GM23338 (cell line): ENCODE data around the gene FGFR2. TPM values are rescaled to one million over a fixed set of nuclear protein-coding genes. Genes with fewer than 3 reads are reported as not detected.

Experiments used
- ATAC-seq: fragments of 200-7000 bp; cut with Tn5 transposase; 3 replicates; pipeline ENCODE4 v1.9.1; 2020
- DNase-seq: peaks from one replicate; pipeline ENCODE4 v3.0.0-alpha.2; 2015; ENCODE audit warnings: low spot score
- H2AFZ ChIP-seq: fragments of 200-600 bp; sonication (generic); 2 replicates; pipeline ENCODE4 v1.8.0; 2016; ENCODE audit warnings: antibody characterized with exemption, mild to moderate bottlenecking, moderate library complexity
- H3F3A ChIP-seq: fragments of 200-600 bp; sonication (generic); replicated peaks from 2 replicates; pipeline ENCODE4 v1.8.0; 2017; ENCODE audit warnings: antibody characterized with exemption, mixed run types, low read depth
- H3K27ac ChIP-seq: fragments of 200-600 bp; sonication (generic); 2 replicates; pipeline ENCODE4 v1.6.1; 2016; ENCODE audit warnings: low read depth
- H3K27me3 ChIP-seq: fragments of 200-600 bp; sonication (generic); 2 replicates; pipeline ENCODE4 v1.8.0; 2016; ENCODE audit warnings: mild to moderate bottlenecking, mixed run types, moderate library complexity; ENCODE audit not compliant: insufficient read depth
- H3K36me3 ChIP-seq: fragments of 200-600 bp; sonication (generic); 2 replicates; pipeline ENCODE4 v1.8.0; 2016; ENCODE audit warnings: mild to moderate bottlenecking; ENCODE audit not compliant: insufficient read depth
- H3K4me1 ChIP-seq: fragments of 200-600 bp; sonication (generic); 2 replicates; pipeline ENCODE4 v1.8.0; 2016; ENCODE audit warnings: mild to moderate bottlenecking, moderate library complexity; ENCODE audit not compliant: insufficient read depth
- H3K4me2 ChIP-seq: fragments of 200-600 bp; sonication (generic); 2 replicates; pipeline ENCODE4 v1.7.1; 2017; ENCODE audit warnings: mixed run types
- H3K4me3 ChIP-seq: fragments of 200-600 bp; sonication (generic); 2 replicates; pipeline ENCODE4 v1.6.1; 2016; ENCODE audit warnings: mixed run types
- H3K79me2 ChIP-seq: fragments of 200-600 bp; sonication (generic); replicated peaks from 2 replicates; pipeline ENCODE4 v1.8.0; 2017; ENCODE audit warnings: mild to moderate bottlenecking; ENCODE audit not compliant: insufficient read depth
- H3K9me2 ChIP-seq: fragments of 200-600 bp; sonication (generic); 2 replicates; pipeline ENCODE4 v1.8.0; 2017; ENCODE audit not compliant: insufficient read depth
- H4K20me1 ChIP-seq: fragments of 200-600 bp; sonication (generic); replicated peaks from 2 replicates; pipeline ENCODE4 v1.8.0; 2017; ENCODE audit warnings: mild to moderate bottlenecking; ENCODE audit not compliant: insufficient read depth
- H3K27ac Mint-ChIP-seq: 2 replicates; pipeline ENCODE4 v1.8.0; 2020; ENCODE audit warnings: inconsistent platforms, mild to moderate bottlenecking, moderate library complexity, mixed read lengths
- H3K27me3 Mint-ChIP-seq: 3 replicates; pipeline ENCODE4 v1.8.0; 2022; ENCODE audit warnings: low read depth, mild to moderate bottlenecking, moderate library complexity, mixed read lengths, inconsistent platforms; ENCODE audit not compliant: insufficient read depth, poor library complexity
- H3K36me3 Mint-ChIP-seq: 3 replicates; pipeline ENCODE4 v1.8.0; 2021; ENCODE audit warnings: low read depth, mild to moderate bottlenecking, inconsistent platforms, moderate library complexity, mixed read lengths
- H3K4me1 Mint-ChIP-seq: 3 replicates; pipeline ENCODE4 v1.8.0; 2020; ENCODE audit warnings: mild to moderate bottlenecking, inconsistent platforms, mixed read lengths
- H3K4me3 Mint-ChIP-seq: 3 replicates; pipeline ENCODE4 v1.8.0; 2021; ENCODE audit warnings: moderate library complexity, mild to moderate bottlenecking, inconsistent platforms, mixed read lengths
- H3K9me3 Mint-ChIP-seq: 3 replicates; pipeline ENCODE4 v1.8.0; 2020; ENCODE audit warnings: moderate library complexity, mild to moderate bottlenecking, inconsistent platforms, mixed read lengths
- polyA plus RNA-seq: library from polyadenylated mRNA; unstranded; fragments of >200 nt; fragmentation: Nextera tagmentation; extraction: Ambion mirVana; gene quantifications from 2 replicates; pipeline ENCODE4 v1.2.1, GENCODE V29; 2016
- total RNA-seq: library from RNA; depleted of rRNA; stranded (reverse); fragments of >200 nt; shearing (Covaris generic); gene quantifications from 2 replicates; pipeline ENCODE4 v1.2.3, GENCODE V29; 2014
- TF ChIP-seq, protein P1 (sequence below): fragments of 250-450 bp; sonication (Bioruptor Pico); IDR thresholded peaks from 2 replicates; pipeline ENCODE4 v1.5.0; 2020; ENCODE audit warnings: mild to moderate bottlenecking, moderate library complexity
- TF ChIP-seq, protein P2 (sequence below): IDR thresholded peaks from one replicate; pipeline ENCODE4 v1.6.1; 2018; ENCODE audit warnings: antibody characterized with exemption; ENCODE audit not compliant: unreplicated experiment
- TF ChIP-seq, protein P3 (sequence below), 2 experiments: fragments of 200-600 bp in 1 of 2; sonication (generic) in 1 of 2; conservative IDR thresholded peaks; 2 replicates each; pipeline versions ENCODE4 v1.5.1 to v1.6.1; 2016 to 2017; ENCODE audit warnings: antibody characterized with exemption in 2 of 2, low read depth in 2 of 2, mild to moderate bottlenecking in 2 of 2, moderate library complexity in 1 of 2

FGFR2 gene
- total and polyA plus RNA-seq, 2 experiments from 2014 or later = 31.1 to 106 TPM

DNA sequence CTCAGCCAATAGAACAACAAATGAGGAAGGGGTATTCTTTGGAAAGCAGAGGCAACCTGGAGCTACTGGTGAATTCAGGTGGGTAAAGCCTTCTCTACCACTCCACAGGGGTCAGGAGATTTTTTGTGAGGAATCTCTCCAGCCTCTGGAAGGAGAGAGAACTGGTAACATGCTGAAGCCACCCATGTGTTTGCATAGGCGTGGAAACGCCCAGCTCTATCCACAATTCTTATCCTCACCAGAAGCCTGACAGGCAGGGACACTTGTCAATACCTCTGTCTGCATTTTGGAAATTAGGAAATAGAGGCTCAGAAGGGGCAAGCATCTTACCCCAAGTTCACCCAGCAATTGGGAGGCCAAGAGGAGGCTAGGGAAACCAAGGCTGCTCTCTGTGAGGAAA is 133.7 kb downstream of the FGFR2 start (continued):
- TF ChIP-seq, protein P1, sequence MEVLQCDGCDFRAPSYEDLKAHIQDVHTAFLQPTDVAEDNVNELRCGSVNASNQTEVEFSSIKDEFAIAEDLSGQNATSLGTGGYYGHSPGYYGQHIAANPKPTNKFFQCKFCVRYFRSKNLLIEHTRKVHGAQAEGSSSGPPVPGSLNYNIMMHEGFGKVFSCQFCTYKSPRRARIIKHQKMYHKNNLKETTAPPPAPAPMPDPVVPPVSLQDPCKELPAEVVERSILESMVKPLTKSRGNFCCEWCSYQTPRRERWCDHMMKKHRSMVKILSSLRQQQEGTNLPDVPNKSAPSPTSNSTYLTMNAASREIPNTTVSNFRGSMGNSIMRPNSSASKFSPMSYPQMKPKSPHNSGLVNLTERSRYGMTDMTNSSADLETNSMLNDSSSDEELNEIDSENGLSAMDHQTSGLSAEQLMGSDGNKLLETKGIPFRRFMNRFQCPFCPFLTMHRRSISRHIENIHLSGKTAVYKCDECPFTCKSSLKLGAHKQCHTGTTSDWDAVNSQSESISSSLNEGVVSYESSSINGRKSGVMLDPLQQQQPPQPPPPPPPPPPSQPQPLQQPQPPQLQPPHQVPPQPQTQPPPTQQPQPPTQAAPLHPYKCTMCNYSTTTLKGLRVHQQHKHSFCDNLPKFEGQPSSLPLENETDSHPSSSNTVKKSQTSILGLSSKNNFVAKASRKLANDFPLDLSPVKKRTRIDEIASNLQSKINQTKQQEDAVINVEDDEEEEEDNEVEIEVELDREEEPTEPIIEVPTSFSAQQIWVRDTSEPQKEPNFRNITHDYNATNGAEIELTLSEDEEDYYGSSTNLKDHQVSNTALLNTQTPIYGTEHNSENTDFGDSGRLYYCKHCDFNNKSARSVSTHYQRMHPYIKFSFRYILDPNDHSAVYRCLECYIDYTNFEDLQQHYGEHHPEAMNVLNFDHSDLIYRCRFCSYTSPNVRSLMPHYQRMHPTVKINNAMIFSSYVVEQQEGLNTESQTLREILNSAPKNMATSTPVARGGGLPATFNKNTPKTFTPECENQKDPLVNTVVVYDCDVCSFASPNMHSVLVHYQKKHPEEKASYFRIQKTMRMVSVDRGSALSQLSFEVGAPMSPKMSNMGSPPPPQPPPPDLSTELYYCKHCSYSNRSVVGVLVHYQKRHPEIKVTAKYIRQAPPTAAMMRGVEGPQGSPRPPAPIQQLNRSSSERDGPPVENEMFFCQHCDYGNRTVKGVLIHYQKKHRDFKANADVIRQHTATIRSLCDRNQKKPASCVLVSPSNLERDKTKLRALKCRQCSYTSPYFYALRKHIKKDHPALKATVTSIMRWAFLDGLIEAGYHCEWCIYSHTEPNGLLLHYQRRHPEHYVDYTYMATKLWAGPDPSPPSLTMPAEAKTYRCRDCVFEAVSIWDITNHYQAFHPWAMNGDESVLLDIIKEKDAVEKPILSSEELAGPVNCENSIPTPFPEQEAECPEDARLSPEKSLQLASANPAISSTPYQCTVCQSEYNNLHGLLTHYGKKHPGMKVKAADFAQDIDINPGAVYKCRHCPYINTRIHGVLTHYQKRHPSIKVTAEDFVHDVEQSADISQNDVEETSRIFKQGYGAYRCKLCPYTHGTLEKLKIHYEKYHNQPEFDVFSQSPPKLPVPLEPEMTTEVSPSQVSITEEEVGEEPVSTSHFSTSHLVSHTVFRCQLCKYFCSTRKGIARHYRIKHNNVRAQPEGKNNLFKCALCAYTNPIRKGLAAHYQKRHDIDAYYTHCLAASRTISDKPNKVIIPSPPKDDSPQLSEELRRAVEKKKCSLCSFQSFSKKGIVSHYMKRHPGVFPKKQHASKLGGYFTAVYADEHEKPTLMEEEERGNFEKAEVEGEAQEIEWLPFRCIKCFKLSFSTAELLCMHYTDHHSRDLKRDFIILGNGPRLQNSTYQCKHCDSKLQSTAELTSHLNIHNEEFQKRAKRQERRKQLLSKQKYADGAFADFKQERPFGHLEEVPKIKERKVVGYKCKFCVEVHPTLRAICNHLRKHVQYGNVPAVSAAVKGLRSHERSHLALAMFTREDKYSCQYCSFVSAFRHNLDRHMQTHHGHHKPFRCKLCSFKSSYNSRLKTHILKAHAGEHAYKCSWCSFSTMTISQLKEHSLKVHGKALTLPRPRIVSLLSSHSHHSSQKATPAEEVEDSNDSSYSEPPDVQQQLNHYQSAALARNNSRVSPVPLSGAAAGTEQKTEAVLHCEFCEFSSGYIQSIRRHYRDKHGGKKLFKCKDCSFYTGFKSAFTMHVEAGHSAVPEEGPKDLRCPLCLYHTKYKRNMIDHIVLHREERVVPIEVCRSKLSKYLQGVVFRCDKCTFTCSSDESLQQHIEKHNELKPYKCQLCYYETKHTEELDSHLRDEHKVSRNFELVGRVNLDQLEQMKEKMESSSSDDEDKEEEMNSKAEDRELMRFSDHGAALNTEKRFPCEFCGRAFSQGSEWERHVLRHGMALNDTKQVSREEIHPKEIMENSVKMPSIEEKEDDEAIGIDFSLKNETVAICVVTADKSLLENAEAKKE = no peak
- TF ChIP-seq, protein P2, sequence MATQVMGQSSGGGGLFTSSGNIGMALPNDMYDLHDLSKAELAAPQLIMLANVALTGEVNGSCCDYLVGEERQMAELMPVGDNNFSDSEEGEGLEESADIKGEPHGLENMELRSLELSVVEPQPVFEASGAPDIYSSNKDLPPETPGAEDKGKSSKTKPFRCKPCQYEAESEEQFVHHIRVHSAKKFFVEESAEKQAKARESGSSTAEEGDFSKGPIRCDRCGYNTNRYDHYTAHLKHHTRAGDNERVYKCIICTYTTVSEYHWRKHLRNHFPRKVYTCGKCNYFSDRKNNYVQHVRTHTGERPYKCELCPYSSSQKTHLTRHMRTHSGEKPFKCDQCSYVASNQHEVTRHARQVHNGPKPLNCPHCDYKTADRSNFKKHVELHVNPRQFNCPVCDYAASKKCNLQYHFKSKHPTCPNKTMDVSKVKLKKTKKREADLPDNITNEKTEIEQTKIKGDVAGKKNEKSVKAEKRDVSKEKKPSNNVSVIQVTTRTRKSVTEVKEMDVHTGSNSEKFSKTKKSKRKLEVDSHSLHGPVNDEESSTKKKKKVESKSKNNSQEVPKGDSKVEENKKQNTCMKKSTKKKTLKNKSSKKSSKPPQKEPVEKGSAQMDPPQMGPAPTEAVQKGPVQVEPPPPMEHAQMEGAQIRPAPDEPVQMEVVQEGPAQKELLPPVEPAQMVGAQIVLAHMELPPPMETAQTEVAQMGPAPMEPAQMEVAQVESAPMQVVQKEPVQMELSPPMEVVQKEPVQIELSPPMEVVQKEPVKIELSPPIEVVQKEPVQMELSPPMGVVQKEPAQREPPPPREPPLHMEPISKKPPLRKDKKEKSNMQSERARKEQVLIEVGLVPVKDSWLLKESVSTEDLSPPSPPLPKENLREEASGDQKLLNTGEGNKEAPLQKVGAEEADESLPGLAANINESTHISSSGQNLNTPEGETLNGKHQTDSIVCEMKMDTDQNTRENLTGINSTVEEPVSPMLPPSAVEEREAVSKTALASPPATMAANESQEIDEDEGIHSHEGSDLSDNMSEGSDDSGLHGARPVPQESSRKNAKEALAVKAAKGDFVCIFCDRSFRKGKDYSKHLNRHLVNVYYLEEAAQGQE = no peak

DNA sequence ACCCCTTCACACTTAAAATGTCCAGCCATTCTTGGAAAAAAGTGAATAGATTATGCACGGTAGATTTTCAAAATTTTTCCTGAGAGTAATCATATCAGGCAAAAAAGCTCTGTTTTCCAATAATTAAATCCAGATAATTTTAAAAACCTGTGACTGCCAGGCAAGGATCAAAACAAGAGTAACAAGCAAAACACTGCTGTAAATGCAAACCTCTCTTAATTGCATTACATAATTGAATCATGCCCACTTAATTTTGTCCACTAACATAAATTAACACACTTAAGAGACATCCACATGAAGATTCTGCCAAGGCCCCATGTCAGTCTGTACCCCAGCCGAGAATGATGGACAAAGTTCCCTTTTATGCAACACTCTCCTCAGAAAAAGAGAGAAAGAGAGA is 135.3 kb downstream of the FGFR2 start:
- H3K4me2 ChIP-seq = no peak overlapping the region
- H3K9me2 ChIP-seq = peaks cover 13% of the 10 kb centered on the region
- no peaks in the 10 kb centered on the region; the same call in 2 of the 3 replicates for H3K36me3 Mint-ChIP-seq
- H3K27me3 ChIP-seq = no peaks in the 10 kb centered on the region
- no peak overlapping the region for H3K4me3 Mint-ChIP-seq
- peaks cover 18% of the 10 kb centered on the region for H3K4me1 ChIP-seq
- no peaks in the 10 kb centered on the region for H3F3A ChIP-seq
- DNase-seq (no peak), ATAC-seq (no peak)
- H3K36me3 ChIP-seq = no peaks in the 10 kb centered on the region
- peaks cover 36% of the 10 kb centered on the region for H3K4me1 Mint-ChIP-seq
- no peak overlapping the region for H3K27ac ChIP-seq
- H4K20me1 ChIP-seq = no peaks in the 10 kb centered on the region
- no peak overlapping the region for H3K27ac Mint-ChIP-seq
- no peaks in the 10 kb centered on the region; the same call in 2 of the 3 replicates for H3K9me3 Mint-ChIP-seq
- H3K27me3 Mint-ChIP-seq = peaks cover 26% of the 10 kb centered on the region
- no peak overlapping the region for H2AFZ ChIP-seq
- H3K79me2 ChIP-seq = no peaks in the 10 kb centered on the region
- H3K4me3 ChIP-seq = no peak overlapping the region
- TF ChIP-seq, protein P3, sequence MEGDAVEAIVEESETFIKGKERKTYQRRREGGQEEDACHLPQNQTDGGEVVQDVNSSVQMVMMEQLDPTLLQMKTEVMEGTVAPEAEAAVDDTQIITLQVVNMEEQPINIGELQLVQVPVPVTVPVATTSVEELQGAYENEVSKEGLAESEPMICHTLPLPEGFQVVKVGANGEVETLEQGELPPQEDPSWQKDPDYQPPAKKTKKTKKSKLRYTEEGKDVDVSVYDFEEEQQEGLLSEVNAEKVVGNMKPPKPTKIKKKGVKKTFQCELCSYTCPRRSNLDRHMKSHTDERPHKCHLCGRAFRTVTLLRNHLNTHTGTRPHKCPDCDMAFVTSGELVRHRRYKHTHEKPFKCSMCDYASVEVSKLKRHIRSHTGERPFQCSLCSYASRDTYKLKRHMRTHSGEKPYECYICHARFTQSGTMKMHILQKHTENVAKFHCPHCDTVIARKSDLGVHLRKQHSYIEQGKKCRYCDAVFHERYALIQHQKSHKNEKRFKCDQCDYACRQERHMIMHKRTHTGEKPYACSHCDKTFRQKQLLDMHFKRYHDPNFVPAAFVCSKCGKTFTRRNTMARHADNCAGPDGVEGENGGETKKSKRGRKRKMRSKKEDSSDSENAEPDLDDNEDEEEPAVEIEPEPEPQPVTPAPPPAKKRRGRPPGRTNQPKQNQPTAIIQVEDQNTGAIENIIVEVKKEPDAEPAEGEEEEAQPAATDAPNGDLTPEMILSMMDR (conservative IDR thresholded peaks at IDR 0.05; ENCODE audit: low read depth in 2 of 2) = no peak
- TF ChIP-seq, protein P1 = no peak
